DND-41 (cell line): ENCODE data around the gene XRCC3.

Experiments
- CTCF ChIP-seq: IDR thresholded peaks from 2 replicates; pipeline ENCODE4 v1.5.1; 2012; ENCODE audit warnings: borderline replicate concordance, low read length, moderate library complexity, mild to moderate bottlenecking; ENCODE audit not compliant: poor library complexity, severe bottlenecking; ENCODE audit errors: extremely low read depth
- EZH2 ChIP-seq: IDR thresholded peaks from 3 replicates; pipeline ENCODE4 v1.6.1; 2012; ENCODE audit warnings: borderline replicate concordance, low read depth, mild to moderate bottlenecking, moderate library complexity, low read length, inconsistent platforms; ENCODE audit not compliant: severe bottlenecking

- TF ChIP-seq CTCF, result no peak
- TF ChIP-seq EZH2, result no peak
Observed at GRCh38 chr14:103713304-103714062, 1.8 kb downstream of the XRCC3 start.
